GM19240 (cell line): ENCODE data around the gene ASB4.
"Not testable (repeated sequence)": the region's sequence is repeated elsewhere in the genome, so short reads cannot be mapped to it uniquely, and the experiment has no call there.

Experiments
- DNase-seq: peaks from one replicate; pipeline ENCODE4 v3.0.0; 2011; ENCODE audit warnings: low spot score; ENCODE audit not compliant: insufficient read length

ASB4 gene

GRCh38 chr7:95552010-95552926 lies 66.5 kb downstream of the ASB4 start:
- DNase-seq: not testable (repeated sequence)

GRCh38 chr7:95553939-95554338 lies 68.2 kb downstream of the ASB4 start:
- no peak for DNase-seq

- no peak for DNase-seq
Measured at GRCh38 chr7:95556777-95557176, 71.0 kb downstream of the ASB4 start.

- DNase-seq: no peak
Measured at GRCh38 chr7:95558864-95559263, 73.1 kb downstream of the ASB4 start.

- DNase-seq: no peak
Measured at GRCh38 chr7:95560674-95561073, 74.9 kb downstream of the ASB4 start.

GRCh38 chr7:95569720-95570119 lies 84.0 kb downstream of the ASB4 start:
- no peak for DNase-seq

GRCh38 chr7:95577137-95577536 lies 91.4 kb downstream of the ASB4 start:
- DNase-seq: no peak

GRCh38 chr7:95578299-95578855 lies 92.6 kb downstream of the ASB4 start:
- DNase-seq: no peak

GRCh38 chr7:95579318-95579717 lies 93.6 kb downstream of the ASB4 start:
- no peak for DNase-seq

- DNase-seq: no peak
Measured at GRCh38 chr7:95581467-95581866, 95.7 kb downstream of the ASB4 start.

- DNase-seq: no peak
Measured at GRCh38 chr7:95582578-95583293, 97.0 kb downstream of the ASB4 start.

- no peak for DNase-seq
Measured at GRCh38 chr7:95583834-95584621, 98.3 kb downstream of the ASB4 start.

GRCh38 chr7:95584769-95585425 lies 99.2 kb downstream of the ASB4 start:
- no peak for DNase-seq

GRCh38 chr7:95585426-95585789 lies 99.7 kb downstream of the ASB4 start:
- no peak for DNase-seq

GRCh38 chr7:95586951-95587301 lies 101.2 kb downstream of the ASB4 start:
- DNase-seq: no peak

GRCh38 chr7:95589031-95589430 lies 103.3 kb downstream of the ASB4 start:
- no peak for DNase-seq

- DNase-seq: no peak
Measured at GRCh38 chr7:95589766-95590165, 104.0 kb downstream of the ASB4 start.
